ENCODE measurements around the gene DNAJB13.
"Not testable (repeated sequence)": the region's sequence is repeated elsewhere in the genome, so short reads cannot be mapped to it uniquely, and the experiment has no call there.

DNAJB13 gene

DNA sequence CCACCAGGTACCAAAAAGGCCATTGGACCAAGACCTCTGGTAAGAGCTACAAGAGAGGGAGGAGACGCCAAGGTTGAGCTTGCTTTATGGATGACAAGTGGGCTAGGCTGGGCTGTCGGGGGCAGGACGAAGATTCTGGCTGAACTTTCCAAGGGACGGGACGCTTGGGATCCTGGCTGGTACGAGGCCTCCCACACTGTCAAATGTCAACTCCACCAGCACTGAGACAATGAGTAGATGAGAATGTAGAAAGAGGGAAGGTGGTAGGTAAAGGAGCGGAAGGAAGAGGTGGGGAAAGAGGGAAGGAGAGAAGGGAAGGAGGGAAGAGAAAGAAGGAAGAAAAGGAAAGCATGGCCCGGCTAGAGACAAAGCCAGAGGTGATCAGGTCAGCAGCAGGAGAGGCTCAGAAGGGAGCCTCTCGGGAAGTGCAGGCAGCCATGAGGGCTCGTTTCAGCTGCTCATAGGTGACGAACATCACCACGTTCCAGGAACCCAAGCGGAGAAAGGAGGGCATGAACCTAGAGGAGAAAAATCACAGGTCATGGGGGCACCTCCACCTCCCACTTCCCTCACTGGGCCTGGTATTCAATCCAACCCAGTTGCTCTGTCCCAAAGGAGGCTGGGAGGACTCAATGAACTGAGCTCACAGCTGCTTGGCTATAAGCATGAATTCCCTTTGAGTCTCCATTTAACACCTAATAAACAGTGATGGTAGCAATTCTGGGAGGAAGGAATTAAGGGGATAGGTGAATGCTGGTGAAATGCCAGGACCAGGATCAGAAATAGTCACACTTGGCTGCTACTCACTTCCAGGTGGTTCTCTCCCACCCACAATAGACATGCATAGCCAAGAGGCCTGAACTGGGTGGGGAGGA lies 24.0 kb downstream of the DNAJB13 start:
- no peak overlapping the region for H3K4me3 ChIP-seq (ENCODE audit: low read depth, low read length)
- no peak for DNase-seq (ENCODE audit: low read depth)

DNA sequence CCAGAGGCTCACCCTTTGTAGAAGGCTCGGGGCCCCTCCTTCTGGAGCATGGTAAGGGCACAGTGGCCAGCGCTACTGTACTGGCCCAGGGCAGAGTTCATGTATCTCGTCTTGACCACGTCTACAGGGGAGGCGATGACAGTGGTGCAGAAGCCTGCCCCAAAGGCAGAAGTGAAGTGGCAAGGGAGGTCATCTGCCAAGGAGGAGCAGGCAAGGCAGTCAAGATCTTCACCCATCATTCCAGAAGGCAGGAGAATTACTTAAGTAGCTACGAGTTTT lies 24.6 kb downstream of the DNAJB13 start:
- H3K4me3 ChIP-seq (ENCODE audit: low read depth, low read length): no peak overlapping the region
- no peak for DNase-seq (ENCODE audit: low read depth)

DNA sequence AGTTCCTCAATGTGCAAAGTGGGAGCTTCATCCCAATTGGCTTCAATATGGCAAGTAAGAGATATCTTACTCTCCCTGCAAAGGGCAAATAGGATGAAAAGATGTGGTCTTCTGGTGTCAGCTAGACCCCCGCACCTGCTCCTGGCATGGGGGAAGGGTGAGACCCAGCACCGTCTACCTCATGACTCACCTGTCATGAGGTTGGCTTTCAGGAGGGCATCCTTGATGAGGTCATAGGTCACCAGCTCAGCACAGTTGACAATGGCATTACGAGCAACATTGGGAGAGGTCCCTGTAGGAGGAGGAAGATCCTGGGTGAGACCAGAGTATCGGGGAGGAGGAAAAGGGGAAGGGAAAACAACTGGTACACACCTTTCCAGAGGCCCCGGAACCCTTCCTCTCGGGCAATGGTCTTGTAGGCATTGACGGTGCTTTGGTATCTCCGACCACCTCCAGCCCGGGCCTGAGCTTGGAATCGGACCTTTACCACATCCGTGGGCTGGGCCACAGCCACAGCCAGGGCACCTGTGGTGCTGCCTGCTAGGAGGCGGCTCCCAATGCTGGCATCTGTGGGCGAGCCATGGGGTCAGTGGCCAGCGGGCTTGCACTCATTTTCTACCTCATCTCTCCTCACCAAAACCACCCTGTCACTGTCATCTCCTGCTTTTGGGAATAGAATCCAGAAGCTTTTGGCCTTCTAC lies 25.8 kb downstream of the DNAJB13 start:
- no peak overlapping the region for H3K4me3 ChIP-seq (ENCODE audit: low read depth, low read length)
- no peak for DNase-seq (ENCODE audit: low read depth)

DNA sequence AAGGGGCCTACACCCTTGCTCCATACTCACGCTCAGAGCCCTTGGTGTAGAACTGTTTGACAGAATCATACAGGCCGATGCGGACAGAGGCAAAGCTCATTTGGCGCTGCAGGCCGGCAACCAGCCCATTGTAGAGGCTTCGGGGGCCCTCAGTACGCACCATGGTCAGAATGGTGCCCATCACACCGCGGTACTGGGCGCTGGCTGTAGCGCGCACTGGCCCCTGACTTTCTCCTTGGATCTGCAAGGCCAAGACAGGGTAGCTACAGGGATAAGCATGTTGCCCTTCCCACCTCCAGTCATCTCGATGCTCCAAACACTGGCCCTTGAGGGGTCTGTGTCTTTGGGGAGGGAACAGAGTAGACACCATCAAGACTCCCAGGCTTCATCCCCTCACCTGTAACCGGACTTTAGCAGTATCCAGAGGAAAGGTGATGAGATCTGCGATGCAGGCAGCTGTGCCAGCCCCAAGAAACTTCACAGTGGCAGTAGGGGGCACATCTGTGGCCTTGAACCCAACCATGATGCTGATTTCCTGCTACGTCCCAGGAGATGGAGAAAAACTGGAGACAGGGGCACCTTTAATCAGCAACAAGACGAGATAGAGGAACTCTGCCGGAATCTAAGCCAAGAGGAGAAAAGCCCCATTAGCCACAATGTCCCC lies 27.2 kb downstream of the DNAJB13 start:
- no peak overlapping the region for H3K4me3 ChIP-seq (ENCODE audit: low read depth, low read length)
- no peak for DNase-seq (ENCODE audit: low read depth)

DNA sequence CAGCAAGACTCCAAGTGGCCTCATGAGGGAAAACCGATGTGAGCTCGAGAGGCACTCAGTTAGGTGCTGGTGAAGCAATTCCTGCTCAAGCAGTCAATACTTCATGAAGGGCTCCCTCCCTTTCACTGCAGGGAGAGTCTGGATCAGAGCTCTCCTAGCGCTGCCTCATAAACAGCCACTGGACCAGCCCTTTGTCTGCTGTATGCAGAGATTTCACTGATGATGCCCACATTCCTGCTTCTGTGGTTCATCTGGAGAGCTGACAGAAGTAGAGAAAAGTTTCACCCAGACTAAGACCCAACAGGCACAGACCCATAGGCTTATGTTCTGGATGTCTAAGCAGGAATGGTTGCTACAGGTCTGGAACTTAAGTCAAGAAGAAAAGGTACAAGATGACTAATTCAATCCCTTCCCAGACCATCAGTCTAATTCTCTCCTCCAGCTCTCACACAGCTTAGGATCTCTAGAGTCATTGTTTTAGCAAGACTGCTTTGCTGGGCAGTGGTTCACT lies 27.8 kb downstream of the DNAJB13 start:
- no peak overlapping the region for H3K4me3 ChIP-seq (ENCODE audit: low read depth, low read length)
- no peak for DNase-seq (ENCODE audit: low read depth)

DNA sequence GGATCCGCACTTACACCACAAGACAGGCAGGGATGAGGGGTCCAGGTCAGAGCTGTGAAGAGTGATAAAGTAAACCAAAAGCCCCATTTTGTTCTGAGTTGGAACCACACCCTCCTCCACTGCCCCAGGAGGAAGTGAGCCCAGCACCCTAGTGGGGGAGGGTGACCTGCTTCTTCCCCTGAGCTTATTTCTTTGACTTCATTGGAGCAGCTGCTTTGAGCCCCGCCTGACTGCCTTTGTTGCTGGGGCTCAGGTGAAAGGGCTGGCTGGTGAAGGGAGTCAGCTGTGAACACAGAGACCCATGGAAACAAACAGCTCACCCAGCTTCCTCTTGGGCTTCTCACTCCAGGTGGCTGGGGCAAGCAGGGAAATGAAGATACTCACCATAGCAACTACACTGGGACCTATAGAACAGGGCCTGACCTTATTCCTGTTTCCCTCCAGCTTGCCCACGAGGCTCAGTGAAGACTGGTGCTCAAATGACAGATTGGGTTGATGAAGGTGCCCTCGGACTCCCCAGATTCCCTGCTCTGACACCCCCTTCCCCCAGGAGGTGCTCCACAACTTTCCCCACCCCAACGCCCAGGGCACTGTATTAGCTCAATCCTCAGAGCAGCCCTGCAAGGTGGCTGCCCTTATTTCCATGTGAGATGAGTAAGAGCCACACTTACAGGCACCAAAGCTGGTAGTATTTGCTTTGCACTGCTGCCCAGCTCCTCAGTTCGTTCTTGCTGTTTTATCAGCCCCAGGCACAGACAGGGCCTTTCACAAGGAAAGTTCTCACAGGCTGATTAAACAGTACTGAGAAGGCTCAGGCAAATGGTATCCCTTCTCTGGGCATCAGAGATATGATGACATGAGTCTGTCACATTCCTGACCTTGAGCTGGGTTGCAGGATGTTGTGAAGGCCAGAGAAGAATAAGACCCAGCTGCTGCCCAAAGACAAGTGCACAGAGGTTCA lies 29.5 kb downstream of the DNAJB13 start:
- DNase-seq (ENCODE audit: low read depth): no peak
- H3K4me3 ChIP-seq (ENCODE audit: low read depth, low read length): no peak overlapping the region

DNA sequence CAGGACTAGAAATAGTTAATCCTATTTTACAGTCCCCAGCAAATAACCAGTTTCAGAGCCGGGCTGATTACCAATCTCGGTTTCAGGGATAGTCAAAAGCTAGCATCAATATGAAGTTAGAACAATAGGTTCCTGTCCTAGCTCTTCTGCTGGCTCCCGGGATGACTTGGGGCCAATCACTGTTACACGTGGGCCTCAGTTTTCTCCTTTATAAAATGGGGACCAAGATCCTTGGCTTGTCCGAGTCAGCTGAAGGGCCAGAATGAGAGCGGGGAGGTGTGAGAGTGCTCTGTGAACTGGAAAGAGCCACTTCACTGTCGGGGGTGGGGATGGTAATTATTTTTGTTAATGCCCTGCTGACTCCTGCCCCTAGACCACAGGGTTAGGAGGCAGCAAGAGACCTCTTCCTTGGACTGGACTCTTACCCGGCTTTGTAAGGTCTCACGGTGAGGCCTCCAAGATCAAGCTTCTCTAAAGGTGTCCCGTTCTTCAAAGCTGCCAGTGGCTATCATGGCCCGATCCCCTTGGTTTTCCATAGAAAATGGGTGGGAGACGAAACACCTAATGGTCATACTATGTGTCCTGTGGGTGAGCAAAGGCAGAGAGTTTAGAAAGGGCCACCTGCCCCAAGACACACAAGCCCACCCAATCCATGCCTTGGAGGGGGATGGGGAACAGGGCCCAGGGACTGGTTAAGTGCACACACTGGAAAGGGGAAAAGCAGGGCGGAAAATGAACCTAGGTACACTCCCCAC lies 30.4 kb downstream of the DNAJB13 start:
- peak overlapping the region; percentile 70 for H3K4me3 ChIP-seq (ENCODE audit: low read depth, low read length)

DNA sequence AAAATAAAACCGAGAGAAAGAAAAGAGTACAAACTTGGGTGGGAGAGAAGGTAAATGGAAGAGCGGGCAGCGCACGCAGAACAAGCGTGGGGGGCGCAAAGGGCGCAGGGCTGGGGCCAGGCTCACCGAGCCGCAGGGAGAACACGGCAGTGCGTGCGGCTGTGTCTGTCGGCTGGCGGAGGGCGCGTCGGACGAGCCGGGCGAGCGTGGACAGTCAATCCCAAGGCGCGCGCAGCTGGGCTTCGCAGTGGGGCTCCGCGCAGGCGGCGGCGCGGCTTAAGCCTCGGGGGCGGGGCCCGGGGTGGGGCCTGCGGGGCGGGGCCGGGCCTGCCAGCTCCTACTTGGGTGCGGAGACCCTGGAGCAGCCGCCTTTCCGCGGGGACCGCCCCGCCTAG lies 31.8 kb downstream of the DNAJB13 start, which contains the start of gene UCP2:
TSS of gene UCP2 (minus strand) at position 249 of the 395 bp plus-strand sequence. CDS start 4,465 bp downstream, outside the sequence.
- H3K4me3 ChIP-seq (ENCODE audit: low read depth, low read length): peak within 1 kb of the TSS; percentile 70
- DNase-seq (ENCODE audit: low read depth): peak; percentile 16

More for the DNA sequence above, 30.4 kb downstream of the DNAJB13 start:
- DNase-seq (ENCODE audit: low read depth): no peak

DNA sequence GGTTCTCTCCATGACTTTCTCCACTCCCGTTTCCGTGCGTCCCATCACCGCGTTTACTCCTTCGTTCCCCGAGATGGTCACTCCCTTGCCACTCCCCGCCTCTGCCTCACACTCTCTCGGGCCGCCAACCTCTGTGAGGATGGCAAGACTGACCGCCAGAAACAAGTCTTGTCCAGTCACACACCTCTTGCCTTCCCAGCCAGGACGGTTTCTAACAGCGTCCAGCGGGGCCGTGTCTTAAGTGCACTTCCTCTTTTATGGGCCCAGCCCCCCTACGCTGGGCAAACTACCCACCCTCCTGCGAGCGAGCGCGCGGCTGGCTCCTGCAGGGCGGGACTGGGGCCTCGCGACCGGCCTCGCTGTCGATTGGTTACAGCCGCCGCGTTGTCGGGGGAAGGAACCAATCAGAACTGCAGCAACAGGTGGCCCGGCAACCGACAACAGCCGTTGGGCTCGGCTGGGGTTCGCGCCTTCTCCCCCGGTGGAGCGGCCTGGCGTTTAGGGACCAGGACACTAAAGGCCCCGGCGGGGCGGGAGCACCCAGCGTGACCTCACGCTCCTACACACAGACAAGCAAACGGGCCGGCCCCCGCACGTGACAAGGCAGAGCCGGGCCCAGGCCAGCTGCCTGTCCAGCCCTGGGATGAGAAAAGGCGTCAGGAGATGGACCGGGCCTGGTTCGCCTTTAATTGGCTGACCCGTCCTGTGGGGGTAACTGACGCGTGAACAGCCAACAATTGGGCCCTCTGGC lies 32.3 kb downstream of the DNAJB13 start:
- DNase-seq (ENCODE audit: low read depth): peak; percentile 43

DNA sequence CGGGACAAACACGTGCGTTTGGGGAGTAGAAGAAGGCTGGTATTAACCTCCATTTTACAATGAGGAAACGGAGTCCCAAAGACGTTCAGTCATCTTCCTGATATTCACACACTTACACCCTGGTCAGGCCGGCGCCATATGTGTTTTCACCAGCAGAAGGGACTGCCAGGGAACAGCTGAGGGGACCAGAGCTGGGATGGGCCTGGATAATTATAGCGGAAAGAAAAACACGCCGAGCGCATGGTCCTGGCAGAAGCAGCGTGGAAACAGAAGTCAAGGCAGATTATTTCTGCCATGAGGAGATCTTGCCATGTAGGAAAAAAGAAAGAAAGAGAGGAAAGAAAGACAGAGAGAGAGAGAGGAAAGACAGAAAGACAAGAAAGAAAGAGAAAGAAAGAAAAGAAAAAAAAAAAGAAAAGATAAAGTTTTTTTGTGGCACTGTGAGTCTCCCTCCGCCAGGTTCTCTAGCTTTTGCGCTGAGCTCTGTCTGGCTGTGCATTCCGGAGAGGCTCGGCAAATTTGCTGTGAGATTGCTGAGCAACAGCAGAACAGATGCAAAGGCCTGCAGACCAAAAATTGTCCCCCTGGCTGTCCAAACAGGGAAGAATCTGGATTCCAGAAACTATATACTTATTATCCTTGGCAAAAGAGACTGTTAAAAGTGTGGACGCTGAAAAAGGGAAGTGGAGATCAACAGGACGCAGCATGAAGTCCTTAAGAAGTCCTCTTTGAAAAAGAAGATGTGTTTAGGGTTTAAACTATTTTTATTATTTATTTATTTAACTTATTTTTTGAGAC lies 33.1 kb downstream of the DNAJB13 start:
- peak overlapping the region; percentile 70 for H3K4me3 ChIP-seq (ENCODE audit: low read depth, low read length)
- no peak for DNase-seq (ENCODE audit: low read depth)

More for the DNA sequence above, 32.3 kb downstream of the DNAJB13 start:
- peak overlapping the region; percentile 70 for H3K4me3 ChIP-seq (ENCODE audit: low read depth, low read length)

DNA sequence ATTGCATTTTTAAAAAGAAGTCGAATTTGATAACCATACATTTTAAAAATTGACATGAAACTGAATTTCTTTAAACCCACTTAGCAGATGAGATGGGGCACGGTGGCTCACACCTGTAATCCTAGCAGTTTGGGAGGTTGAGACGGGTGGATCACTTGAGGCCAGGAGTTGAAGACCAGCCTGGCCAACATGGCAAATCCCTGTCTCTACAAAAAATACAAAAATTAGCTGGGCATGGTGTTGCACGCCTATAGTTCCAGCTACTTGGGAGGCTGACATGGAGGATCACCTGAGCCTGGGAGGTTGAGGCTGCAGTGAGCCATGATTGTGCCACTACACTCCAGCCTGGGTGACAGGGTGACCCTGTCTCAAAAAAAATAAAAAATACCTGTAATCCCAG lies 34.8 kb downstream of the DNAJB13 start:
- DNase-seq (ENCODE audit: low read depth); H3K4me3 ChIP-seq (ENCODE audit: low read depth, low read length): not testable (repeated sequence)

DNA sequence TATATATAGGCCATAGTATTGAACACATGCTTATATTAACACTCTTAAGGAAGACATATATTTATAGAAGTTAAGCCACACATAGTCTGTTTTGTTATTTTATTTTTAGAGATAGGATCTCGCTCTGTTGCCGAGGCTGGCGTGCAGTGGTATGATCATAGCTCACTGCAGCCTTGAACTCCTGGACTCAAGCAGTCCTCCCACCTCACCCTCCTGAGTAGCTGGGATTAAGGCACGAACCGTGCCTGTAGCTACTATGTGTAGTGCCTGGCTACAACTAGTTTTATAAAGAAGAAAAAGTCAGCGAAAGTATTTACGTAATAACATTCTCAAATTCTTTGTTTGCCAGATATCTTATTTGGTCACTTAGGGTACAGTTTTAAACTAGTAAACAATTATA lies 37.4 kb downstream of the DNAJB13 start:
- DNase-seq (ENCODE audit: low read depth): no peak
- no peak overlapping the region for H3K4me3 ChIP-seq (ENCODE audit: low read depth, low read length)

DNA sequence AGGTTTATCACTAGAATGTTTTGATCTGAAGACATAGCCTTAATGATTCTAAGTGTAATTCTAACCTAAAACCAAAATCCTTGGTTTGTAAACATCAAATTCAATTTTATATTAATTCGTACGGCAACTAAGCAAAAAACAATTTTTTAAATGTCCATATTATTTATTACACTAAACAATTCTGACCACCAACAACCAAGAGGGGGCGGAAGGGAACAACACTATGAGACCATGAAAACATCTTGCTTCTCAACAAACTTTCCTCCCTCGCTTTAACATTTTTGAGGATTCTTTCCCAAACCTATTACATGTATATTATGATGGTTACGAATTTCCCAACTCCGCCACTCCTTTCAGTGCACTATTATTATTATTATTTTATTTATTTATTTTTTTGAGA lies 38.3 kb downstream of the DNAJB13 start:
- no peak for DNase-seq (ENCODE audit: low read depth)
- no peak overlapping the region for H3K4me3 ChIP-seq (ENCODE audit: low read depth, low read length)

DNA sequence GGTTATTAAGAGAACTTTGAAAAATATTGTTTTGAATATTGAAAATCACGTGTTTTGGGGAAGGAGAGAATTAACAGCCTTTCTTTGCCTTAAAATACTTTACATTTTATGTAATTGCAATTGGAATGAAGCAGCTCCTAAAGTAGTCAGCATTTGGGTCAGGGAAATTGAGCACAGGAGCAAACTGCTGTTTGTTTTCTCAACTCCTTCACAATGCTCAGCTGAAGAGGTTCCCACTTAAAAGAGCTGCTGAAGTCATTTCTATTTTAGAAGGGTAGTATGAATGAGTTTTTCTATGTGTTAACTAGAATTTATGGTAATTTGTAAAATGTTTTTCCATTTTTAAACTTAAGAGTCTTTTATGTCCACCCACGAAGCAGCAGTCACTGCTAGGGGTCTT lies 39.9 kb downstream of the DNAJB13 start:
- DNase-seq (ENCODE audit: low read depth): no peak
- H3K4me3 ChIP-seq (ENCODE audit: low read depth, low read length): no peak overlapping the region

DNA sequence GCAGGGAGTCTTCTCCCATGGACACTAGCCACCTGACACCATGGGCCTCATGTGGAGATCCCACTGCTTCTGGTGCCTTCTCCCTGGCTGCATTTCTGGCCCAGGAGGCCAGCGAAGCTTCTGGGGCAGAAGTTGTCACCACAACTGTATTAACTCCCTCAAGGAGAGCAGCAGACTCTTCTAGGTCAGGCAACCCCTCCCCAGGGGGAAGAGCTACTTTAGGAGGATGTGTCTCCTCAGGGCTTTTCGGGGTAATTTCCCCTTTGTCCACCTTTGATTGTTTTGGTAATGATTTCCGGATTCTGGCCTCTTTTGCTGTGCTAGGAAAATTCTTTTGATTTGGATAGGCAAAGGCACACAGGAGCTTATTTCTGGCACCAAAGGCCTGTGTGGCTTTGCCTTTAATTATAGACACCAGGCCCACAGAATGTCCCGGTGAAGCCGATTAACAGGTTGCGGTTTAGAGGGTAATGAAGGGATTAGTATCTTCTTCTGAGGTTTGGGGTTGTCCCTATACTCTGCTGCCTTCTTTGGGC lies 40.7 kb downstream of the DNAJB13 start:
- DNase-seq (ENCODE audit: low read depth): no peak
- H3K4me3 ChIP-seq (ENCODE audit: low read depth, low read length): no peak overlapping the region

DNA sequence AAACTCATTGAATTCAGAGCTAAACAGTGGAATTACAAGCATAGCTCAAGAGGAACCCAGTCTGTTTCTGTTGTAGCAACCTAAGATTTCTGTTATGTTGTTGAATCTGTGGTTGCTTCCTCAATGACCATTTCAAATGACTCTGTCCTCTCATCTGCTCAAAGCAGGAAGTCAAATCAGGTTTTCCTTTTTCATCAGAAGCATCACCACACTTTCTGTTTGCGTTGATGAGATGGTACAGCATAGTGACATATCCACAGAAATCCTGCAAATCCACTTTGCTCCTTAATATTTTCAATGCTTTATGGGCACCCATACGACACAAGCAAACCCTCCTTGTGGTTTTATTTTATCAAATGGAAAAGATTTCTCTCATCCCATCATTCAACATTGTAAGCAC lies 44.4 kb downstream of the DNAJB13 start:
- no peak for DNase-seq (ENCODE audit: low read depth)
- H3K4me3 ChIP-seq (ENCODE audit: low read depth, low read length): no peak overlapping the region

DNA sequence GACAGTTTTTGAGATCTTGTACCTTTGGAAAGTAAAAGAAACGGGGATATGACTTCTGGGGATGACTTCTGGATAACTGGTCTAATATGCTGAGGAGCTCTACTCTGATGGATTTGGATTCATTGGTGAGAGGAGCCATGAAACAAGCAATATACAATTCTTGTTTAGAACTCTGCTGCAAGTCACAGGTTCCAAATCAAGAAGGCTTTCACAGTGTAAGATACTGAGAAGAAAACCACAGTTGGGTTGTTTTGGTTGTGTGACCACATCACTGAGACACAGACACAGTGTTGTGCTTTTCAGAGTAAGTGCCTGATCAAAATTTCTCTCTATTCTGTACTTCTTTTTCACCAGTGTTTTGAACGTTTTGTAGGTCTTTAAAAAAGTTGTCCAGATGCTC lies 44.9 kb downstream of the DNAJB13 start:
- no peak overlapping the region for H3K4me3 ChIP-seq (ENCODE audit: low read depth, low read length)
- no peak for DNase-seq (ENCODE audit: low read depth)
